ENCODE results near the gene INAFM1. TPM values are rescaled to one million over a fixed set of nuclear protein-coding genes. Genes with fewer than 3 reads are reported as not detected.

INAFM1 gene
- total RNA-seq, 4 donors from 2014 or later: 6.6 to 13.5 (median 10.6) TPM

GRCh38 chr19:47253970-47254369 is 20.7 kb upstream of the INAFM1 start:
- Histone ChIP-seq H3K36me3 (peaks cover 2% of the 10 kb centered on the region), H3K4me1 (peaks cover 30% of the 10 kb centered on the region), H3K27ac (no peak overlapping the region), H3K27me3 (no peaks in the 10 kb centered on the region), H3K9me3 (no peaks in the 10 kb centered on the region), H3K4me3 (no peak overlapping the region)
- 97% methylated on average over 5 of the region's 5 CpGs for WGBS
- TF ChIP-seq EP300 (IDR thresholded peaks at IDR 0.05) (no peak), POLR2A (IDR thresholded peaks at IDR 0.05) (no peak), CTCF (IDR thresholded peaks at IDR 0.05) (no peak), POLR2AphosphoS5 (IDR thresholded peaks at IDR 0.05) (no peak)
- DNase-seq (ENCODE audit: low spot score in 2 of 2): no peak

- H3K4me3 ChIP-seq: peak within 1 kb of the TSS; percentile 65
- no peaks in the 10 kb centered on the region for H3K27me3 ChIP-seq
- TF ChIP-seq CTCF (IDR thresholded peaks at IDR 0.05) (no peak), EP300 (IDR thresholded peaks at IDR 0.05) (no peak), POLR2A (IDR thresholded peaks at IDR 0.05) (peak in 1 of 2 donors; percentile 67), POLR2AphosphoS5 (IDR thresholded peaks at IDR 0.05) (peak; percentile 37 to 94 (median 67))
- H3K27ac ChIP-seq: peak within 1 kb of the TSS; percentile 94
- H3K4me1 ChIP-seq: peaks cover 33% of the 10 kb centered on the region
- H3K9me3 ChIP-seq: no peaks in the 10 kb centered on the region
- WGBS: 23% methylated on average over 43 of the region's 60 CpGs
- H3K36me3 ChIP-seq: peaks cover 24% of the 10 kb centered on the region
- DNase-seq (ENCODE audit: low spot score in 2 of 2): peak; percentile 98 to 99
These were observed 18.6 kb upstream of the INAFM1 start, which contains the start of gene CCDC9 for GRCh38 chr19:47255879-47256692. Gene CCDC9, plus strand, starts transcription at chr19:47256525. Its CDS starts 1,876 bp downstream, at chr19:47258401.

- no peak for TF ChIP-seq POLR2AphosphoS5 (IDR thresholded peaks at IDR 0.05)
- no peak for TF ChIP-seq CTCF (IDR thresholded peaks at IDR 0.05)
- 1% methylated on average over 52 of the region's 52 CpGs for WGBS
- Histone ChIP-seq H3K27ac (peak overlapping the region; percentile 94), H3K4me1 (peaks cover 33% of the 10 kb centered on the region), H3K27me3 (no peaks in the 10 kb centered on the region), H3K36me3 (peaks cover 30% of the 10 kb centered on the region), H3K9me3 (no peaks in the 10 kb centered on the region), H3K4me3 (peak overlapping the region; percentile 65)
- peak; percentile 100 for DNase-seq (ENCODE audit: low spot score in 2 of 2)
These were observed 17.8 kb upstream of the INAFM1 start for GRCh38 chr19:47256693-47257410.

- H3K36me3 ChIP-seq: peaks cover 37% of the 10 kb centered on the region
- no peaks in the 10 kb centered on the region for H3K27me3 ChIP-seq
- peak overlapping the region; percentile 65 for H3K4me3 ChIP-seq
- no peak for DNase-seq (ENCODE audit: low spot score in 2 of 2)
- H3K9me3 ChIP-seq: no peaks in the 10 kb centered on the region
- peak overlapping the region; percentile 94 for H3K27ac ChIP-seq
- TF ChIP-seq CTCF (IDR thresholded peaks at IDR 0.05) (no peak), EP300 (IDR thresholded peaks at IDR 0.05) (no peak), POLR2AphosphoS5 (IDR thresholded peaks at IDR 0.05) (peak in 1 of 3 donors; percentile 70)
- 4% methylated on average over 18 of the region's 29 CpGs for WGBS
- H3K4me1 ChIP-seq: peaks cover 33% of the 10 kb centered on the region
These were observed 17.1 kb upstream of the INAFM1 start for GRCh38 chr19:47257411-47258169.
